ENCODE data around the gene RBM45.

Gene RBM45

DNA sequence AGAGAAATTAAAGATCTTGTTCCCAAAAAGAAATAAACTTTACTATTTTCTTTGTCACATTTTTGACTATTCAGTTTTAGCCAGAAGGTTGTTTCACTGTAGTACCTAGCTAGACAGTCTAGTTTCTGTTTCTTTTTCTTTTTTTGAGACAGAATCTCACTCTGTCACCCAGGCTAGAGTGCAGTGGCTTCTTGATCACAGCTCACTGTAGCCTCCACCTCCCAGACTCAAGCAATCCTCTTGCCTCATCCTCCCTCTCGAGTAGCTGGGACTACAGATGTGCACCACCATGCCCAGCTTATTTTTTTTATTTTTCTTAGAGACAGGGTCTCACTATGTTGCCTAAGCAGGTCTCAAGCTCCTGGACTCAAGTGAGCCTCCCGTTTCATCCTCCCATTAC lies 2.2 kb downstream of the RBM45 start:
- TF ChIP-seq, protein P1, sequence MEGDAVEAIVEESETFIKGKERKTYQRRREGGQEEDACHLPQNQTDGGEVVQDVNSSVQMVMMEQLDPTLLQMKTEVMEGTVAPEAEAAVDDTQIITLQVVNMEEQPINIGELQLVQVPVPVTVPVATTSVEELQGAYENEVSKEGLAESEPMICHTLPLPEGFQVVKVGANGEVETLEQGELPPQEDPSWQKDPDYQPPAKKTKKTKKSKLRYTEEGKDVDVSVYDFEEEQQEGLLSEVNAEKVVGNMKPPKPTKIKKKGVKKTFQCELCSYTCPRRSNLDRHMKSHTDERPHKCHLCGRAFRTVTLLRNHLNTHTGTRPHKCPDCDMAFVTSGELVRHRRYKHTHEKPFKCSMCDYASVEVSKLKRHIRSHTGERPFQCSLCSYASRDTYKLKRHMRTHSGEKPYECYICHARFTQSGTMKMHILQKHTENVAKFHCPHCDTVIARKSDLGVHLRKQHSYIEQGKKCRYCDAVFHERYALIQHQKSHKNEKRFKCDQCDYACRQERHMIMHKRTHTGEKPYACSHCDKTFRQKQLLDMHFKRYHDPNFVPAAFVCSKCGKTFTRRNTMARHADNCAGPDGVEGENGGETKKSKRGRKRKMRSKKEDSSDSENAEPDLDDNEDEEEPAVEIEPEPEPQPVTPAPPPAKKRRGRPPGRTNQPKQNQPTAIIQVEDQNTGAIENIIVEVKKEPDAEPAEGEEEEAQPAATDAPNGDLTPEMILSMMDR (IDR thresholded peaks at IDR 0.05), result no peak

DNA sequence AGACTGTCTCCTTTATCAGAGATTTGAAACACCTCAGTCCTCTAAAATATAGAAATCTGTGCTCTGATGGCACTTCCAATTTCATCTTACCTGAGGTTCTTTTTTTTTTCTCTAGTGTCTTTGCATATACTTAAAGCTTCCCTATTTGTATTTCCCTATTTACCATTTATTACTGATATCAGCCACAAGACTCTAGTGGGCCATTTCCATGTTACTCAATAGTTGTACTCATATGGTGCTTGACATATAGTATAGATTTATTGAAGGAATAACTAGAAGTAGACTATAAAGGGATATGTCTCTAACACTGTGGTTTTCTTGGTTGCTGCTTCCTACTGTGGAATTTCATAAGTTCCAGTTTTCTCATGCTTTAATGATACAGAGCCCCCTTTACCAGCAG lies 3.0 kb downstream of the RBM45 start:
- TF ChIP-seq, protein P1 (IDR thresholded peaks at IDR 0.05), result no peak

DNA sequence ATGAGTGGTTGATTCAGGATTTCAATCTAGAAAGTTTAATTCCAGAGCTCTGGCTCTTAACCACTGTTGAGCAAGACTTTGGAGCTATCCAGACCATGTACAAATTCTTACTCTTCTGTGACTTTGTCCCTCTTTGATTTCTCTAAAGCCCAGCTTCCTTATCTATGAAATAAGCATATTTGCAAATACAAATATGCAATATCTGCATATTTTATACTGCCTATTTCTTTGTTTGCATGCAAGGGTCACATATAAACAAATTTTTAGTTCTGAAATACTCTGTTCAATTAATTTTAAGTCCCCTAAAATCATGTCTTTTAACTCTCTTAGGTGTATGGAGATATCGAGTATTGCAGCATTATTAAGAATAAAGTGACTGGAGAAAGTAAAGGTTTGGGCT lies 5.5 kb downstream of the RBM45 start:
- TF ChIP-seq, protein P1 (IDR thresholded peaks at IDR 0.05), result no peak

DNA sequence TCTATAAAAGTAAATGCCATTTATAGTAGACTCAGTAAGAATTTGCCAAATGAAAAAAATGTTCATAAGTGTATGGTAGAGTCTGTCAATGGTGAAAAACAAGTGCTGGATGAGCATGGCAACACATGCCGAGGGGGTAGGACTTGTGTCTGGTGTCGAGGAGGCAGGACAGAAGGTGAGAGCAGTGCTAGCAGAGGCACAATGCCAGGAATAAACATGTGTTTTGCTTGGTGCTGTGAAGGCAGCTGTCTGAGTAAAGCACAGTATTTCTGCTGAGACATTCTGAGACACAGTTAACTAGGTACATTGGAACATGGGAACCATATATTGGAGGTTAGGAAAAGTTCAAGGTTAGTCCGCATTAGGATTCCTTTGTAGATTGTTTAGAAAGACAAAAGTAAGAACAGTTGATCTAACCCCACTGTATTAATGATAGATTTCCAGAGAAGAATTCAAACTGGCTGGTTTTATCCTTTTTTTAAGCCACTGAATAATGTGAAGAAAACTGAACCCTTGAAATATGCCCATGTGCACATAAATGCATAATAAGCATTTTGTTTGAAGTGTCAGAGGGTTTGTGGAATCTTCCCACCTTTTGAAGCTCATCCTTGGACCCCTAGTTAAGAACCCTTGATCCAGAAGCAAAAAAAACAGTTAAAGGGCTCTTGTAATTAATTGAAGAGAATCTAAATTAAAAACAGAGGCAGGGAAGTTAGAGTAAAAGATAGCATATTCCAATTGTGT lies 7.1 kb downstream of the RBM45 start:
- TF ChIP-seq, protein P1 (IDR thresholded peaks at IDR 0.05), result no peak

DNA sequence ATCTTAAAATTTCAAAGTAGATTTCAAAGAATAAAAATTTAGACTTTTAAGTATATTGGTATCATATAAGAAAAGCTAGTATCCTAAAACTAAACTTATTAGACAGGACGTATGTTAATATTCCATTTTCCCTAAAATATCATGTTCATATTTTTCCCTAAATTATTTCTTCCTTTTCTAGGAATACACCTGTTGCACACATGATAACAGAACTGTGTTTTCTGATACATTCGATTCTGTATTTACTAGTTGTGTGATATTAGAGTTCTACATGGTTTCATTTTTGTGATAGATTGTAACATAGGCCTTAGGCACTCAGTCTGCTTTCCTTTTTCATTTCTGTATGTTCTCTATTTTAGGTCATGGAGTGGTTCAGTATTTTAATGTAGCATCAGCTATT lies 10.9 kb downstream of the RBM45 start:
- TF ChIP-seq, protein P1 (IDR thresholded peaks at IDR 0.05), result no peak

DNA sequence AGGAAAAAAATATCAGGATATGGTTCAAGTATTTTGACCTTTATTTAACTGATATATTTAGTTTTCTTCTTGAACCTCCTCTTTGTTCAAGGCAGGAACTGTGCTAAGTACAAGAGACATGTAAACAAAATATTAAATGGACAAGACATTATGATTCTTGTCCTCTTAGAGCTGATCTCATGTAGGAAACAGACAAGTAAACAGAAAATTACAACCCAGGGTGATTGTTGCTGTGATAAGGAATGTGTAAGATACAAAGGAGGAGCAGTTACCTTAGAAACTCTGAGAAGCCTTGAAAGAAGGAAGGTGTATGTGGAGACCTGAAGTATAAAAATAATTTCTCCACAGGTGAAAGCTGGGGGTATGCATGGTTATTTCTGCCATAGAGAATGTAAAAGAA lies 12.9 kb downstream of the RBM45 start:
- TF ChIP-seq, protein P1 (IDR thresholded peaks at IDR 0.05), result no peak

DNA sequence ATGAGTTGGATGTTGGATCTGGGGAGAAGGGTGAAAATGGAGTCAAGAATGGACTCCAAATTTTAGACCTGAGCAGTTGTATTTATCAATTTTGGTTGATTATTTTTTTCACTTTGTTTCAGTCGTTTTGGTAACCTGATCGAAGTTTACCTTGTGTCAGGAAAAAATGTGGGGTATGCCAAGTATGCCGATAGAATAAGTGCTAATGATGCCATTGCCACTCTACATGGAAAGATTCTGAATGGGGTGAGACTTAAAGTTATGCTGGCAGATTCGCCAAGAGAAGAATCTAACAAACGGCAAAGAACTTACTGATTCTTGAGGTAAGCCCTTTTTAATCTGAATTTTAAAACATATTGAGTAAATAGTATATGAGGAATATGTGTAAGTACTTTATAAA lies 13.6 kb downstream of the RBM45 start:
- TF ChIP-seq, protein P1 (IDR thresholded peaks at IDR 0.05), result no peak
